SU-DHL-6 (cell line): ENCODE measurements around the gene ZBP1.

Experiments
- H2AFZ ChIP-seq: fragments of 200-600 bp; sonication (generic); 2 replicates; pipeline ENCODE4 v1.6.1; 2014; ENCODE audit warnings: low read depth, mild to moderate bottlenecking, moderate library complexity, mixed read lengths, antibody characterized with exemption, low read length; ENCODE audit not compliant: severe bottlenecking
- H3F3A ChIP-seq: fragments of 200-600 bp; shearing (Covaris generic); 2 replicates; pipeline ENCODE4 v1.6.0; 2016; ENCODE audit warnings: antibody characterized with exemption, mild to moderate bottlenecking; ENCODE audit not compliant: insufficient read depth
- H3K27ac ChIP-seq: fragments of 200-600 bp; sonication (generic); 2 replicates; pipeline ENCODE4 v1.5.1; 2016; ENCODE audit warnings: low read depth, mild to moderate bottlenecking, low read length, moderate library complexity, mixed read lengths
- H3K27me3 ChIP-seq: fragments of 200-600 bp; sonication (generic), shearing (Covaris generic); 2 replicates; pipeline ENCODE4 v1.6.0; 2014; ENCODE audit warnings: mild to moderate bottlenecking, low read length
- H3K36me3 ChIP-seq: fragments of 200-600 bp; sonication (generic); 2 replicates; pipeline ENCODE4 v1.6.1; 2014; ENCODE audit warnings: mild to moderate bottlenecking, low read length, mixed read lengths
- H3K4me2 ChIP-seq: fragments of 300-600, 200-600 bp; shearing (Covaris generic), sonication (generic); 2 replicates; pipeline ENCODE4 v1.6.0; 2014; ENCODE audit warnings: low read length, low read depth, mild to moderate bottlenecking; ENCODE audit not compliant: poor library complexity, severe bottlenecking
- H3K4me3 ChIP-seq: fragments of 200-600 bp; sonication (generic); 2 replicates; pipeline ENCODE4 v1.5.1; 2014; ENCODE audit warnings: antibody characterized with exemption, low read length, mild to moderate bottlenecking, mixed read lengths; ENCODE audit not compliant: insufficient read depth, poor library complexity, severe bottlenecking
- H3K79me2 ChIP-seq: fragments of 200-600 bp; sonication (generic); 2 replicates; pipeline ENCODE4 v1.6.1; 2014; ENCODE audit warnings: mild to moderate bottlenecking, low read length, moderate library complexity; ENCODE audit not compliant: insufficient read depth
- H3K9ac ChIP-seq: fragments of 200-600 bp; sonication (generic); 2 replicates; pipeline ENCODE4 v1.7.0; 2014; ENCODE audit warnings: mild to moderate bottlenecking, low read length
- H3K9me2 ChIP-seq: fragments of 200-600 bp; sonication (generic); replicated peaks from 2 replicates; pipeline ENCODE4 v1.6.1; 2014; ENCODE audit warnings: low read length; ENCODE audit not compliant: insufficient read depth
- H3K9me3 ChIP-seq: fragments of 200-600 bp; sonication (generic); 2 replicates; pipeline ENCODE4 v1.6.1; 2014; ENCODE audit warnings: low read length, mixed read lengths; ENCODE audit not compliant: insufficient read depth
- H4K20me1 ChIP-seq: fragments of 200-600 bp; sonication (generic); 2 replicates; pipeline ENCODE4 v1.6.1; 2014; ENCODE audit warnings: low read depth, mild to moderate bottlenecking, antibody characterized with exemption, low read length, moderate library complexity, mixed read lengths
- CTCF ChIP-seq: fragments of 200-600 bp; sonication (generic); IDR thresholded peaks from one replicate; pipeline ENCODE4 v1.5.1; 2017; ENCODE audit warnings: antibody characterized with exemption, mild to moderate bottlenecking, low read length, moderate library complexity; ENCODE audit not compliant: insufficient read depth, poor library complexity, severe bottlenecking
- EZH2phosphoT487 ChIP-seq: fragments of 200-600 bp; sonication (generic), shearing (Covaris generic); conservative IDR thresholded peaks from 2 replicates; pipeline ENCODE4 v1.6.1; 2018; ENCODE audit warnings: mild to moderate bottlenecking, antibody characterized with exemption, low read length, moderate library complexity, mixed read lengths

The ZBP1 gene

DNA sequence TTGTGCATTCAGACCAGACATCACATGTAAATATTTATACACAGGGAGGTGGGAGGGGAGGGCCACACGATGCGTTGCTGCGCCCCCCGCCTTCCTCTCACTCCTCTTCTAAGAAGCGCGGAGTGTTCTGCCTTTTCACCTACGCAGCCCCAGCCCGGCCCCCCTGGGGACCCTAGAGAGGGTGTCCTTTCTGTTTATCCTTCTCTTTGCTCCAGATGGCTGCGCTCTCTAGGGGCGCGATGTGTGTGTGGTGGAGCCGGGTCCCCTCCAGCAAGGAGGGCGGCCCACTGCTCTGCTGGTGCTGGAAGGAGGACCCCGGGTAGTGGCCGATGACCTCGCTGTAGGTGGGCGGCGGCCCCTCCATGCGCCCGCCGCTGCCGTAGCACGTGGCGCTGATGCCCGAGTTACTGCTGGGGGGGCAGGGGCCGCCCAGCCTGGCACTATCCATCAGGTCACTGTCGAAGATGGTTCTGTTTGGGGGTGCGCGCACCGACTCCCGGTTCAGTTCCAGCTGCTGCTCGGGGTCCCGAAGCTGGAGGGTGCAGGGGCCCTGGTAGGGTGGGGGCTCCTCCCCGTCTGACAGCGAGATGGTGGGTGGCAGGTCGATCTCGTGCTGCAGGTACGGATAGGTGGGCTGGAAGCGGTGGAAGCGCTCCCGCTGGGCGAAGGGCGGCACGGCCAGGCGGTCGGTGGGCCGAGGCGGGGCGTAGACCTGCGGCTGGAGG lies 31.8 kb upstream of the ZBP1 start:
- TF ChIP-seq EZH2phosphoT487, result no peak
- TF ChIP-seq CTCF, result no peak
- H3K4me3 ChIP-seq, result no peak overlapping the region
- no peaks in the 10 kb centered on the region for H3K79me2 ChIP-seq
- H3K36me3 ChIP-seq, result no peaks in the 10 kb centered on the region
- H3K9ac ChIP-seq, result no peak overlapping the region
- no peaks in the 10 kb centered on the region for H3K27me3 ChIP-seq
- H3F3A ChIP-seq, result no peaks in the 10 kb centered on the region
- no peaks in the 10 kb centered on the region for H3K9me2 ChIP-seq
- no peak overlapping the region for H3K27ac ChIP-seq
- no peak overlapping the region for H3K4me2 ChIP-seq
- no peaks in the 10 kb centered on the region for H3K9me3 ChIP-seq
- H4K20me1 ChIP-seq, result no peaks in the 10 kb centered on the region
- H2AFZ ChIP-seq, result no peak overlapping the region

DNA sequence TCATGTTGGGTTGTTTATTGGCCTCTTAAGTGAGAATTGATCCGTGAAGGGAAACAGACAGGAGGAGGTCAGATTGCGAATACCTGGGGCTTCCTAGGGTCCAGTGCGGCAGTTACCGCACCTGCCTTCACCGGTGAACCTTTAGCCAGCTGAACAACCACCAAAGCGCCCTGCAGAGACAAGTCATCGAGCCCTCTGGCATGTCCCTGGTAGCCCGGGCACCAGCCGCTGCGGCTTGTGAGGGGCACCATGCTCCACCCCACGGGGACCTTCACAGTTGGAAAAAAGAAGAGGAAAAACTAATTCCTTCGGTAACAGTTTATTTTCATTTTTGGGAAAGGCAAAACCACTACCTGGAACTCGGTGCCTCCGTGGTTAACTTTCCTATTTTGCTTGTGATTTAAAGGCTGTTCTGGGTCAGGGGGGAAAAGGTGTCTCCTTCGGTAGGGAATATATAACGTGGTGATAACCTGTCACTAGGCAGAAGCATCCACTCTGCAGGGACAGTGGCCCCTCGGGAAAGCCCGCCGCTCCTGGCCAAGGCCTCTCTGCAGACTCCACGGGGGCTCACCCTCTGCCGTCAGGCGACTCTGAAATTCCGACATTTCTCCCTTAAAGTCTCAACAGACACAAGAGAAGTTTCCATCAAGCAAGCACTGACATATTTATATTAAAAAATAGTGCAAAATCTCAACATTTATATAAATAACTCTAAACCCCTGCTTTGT lies 30.7 kb upstream of the ZBP1 start:
- Histone ChIP-seq H3K9me3 (no peaks in the 10 kb centered on the region), H4K20me1 (no peaks in the 10 kb centered on the region), H3K27me3 (no peaks in the 10 kb centered on the region), H3F3A (no peaks in the 10 kb centered on the region), H3K36me3 (no peaks in the 10 kb centered on the region), H3K79me2 (no peaks in the 10 kb centered on the region), H3K27ac (no peak overlapping the region), H3K9ac (no peak overlapping the region), H3K4me3 (no peak overlapping the region), H2AFZ (no peak overlapping the region), H3K4me2 (no peak overlapping the region), H3K9me2 (no peaks in the 10 kb centered on the region)
- no peak for TF ChIP-seq CTCF
- no peak for TF ChIP-seq EZH2phosphoT487

GRCh38 chr20:57650266-57650665 lies 30.0 kb upstream of the ZBP1 start:
- Histone ChIP-seq H3K27ac (no peak overlapping the region), H2AFZ (no peak overlapping the region), H3K4me2 (no peak overlapping the region), H3F3A (no peaks in the 10 kb centered on the region), H3K9me2 (no peaks in the 10 kb centered on the region), H3K9me3 (no peaks in the 10 kb centered on the region), H3K27me3 (no peaks in the 10 kb centered on the region), H3K79me2 (no peaks in the 10 kb centered on the region), H3K9ac (no peak overlapping the region), H3K36me3 (no peaks in the 10 kb centered on the region), H4K20me1 (no peaks in the 10 kb centered on the region), H3K4me3 (no peak overlapping the region)
- TF ChIP-seq EZH2phosphoT487, result no peak
- TF ChIP-seq CTCF, result no peak
